SK-N-SH (cell line): ENCODE measurements around the gene WNK1. TPM values are rescaled to one million over a fixed set of nuclear protein-coding genes. Genes with fewer than 3 reads are reported as not detected.

Source experiments
- CTCF ChIA-PET: fragments of 300-600, 350-600 bp; formaldehyde crosslinking; extraction: SDS; loops from one replicate; lab custom pipeline; 2021; lab: Yijun Ruan, JAX
- POLR2A ChIA-PET: fragments of 350-600 bp; sonication (Branson Sonifier 250); formaldehyde crosslinking; extraction: SDS; loops from one replicate; lab custom pipeline; 2020; ENCODE audit warnings: antibody characterized with exemption, inconsistent platforms; lab: Yijun Ruan, JAX
- DNase-seq: peaks from one replicate; pipeline ENCODE4 v3.0.0; 2012
- H2AFZ ChIP-seq: fragments of 200-600 bp; sonication (generic); 2 replicates; pipeline ENCODE4 v1.8.1; 2016; ENCODE audit warnings: antibody characterized with exemption, mild to moderate bottlenecking, low read depth
- H3F3A ChIP-seq: fragments of 200-600 bp; sonication (generic); replicated peaks from 2 replicates; pipeline ENCODE3; 2016; ENCODE audit warnings: antibody characterized with exemption, mild to moderate bottlenecking; ENCODE audit not compliant: insufficient read depth
- H3K27ac ChIP-seq, 2 experiments: fragments of 200-500 bp in 1 of 2; fragments of 200-600 bp in 1 of 2; sonication (Bioruptor generic) in 1 of 2; sonication (generic), shearing (Covaris generic) in 1 of 2; 2 replicates each; pipeline versions ENCODE4 v1.5.1 to v1.6.1; 2014 to 2016; ENCODE audit warnings: low read depth in 2 of 2, inconsistent platforms in 1 of 2, low read length in 1 of 2, mild to moderate bottlenecking in 1 of 2, mixed read lengths in 1 of 2
- H3K27me3 ChIP-seq: fragments of 200-600 bp; sonication (generic), shearing (Covaris generic); 2 replicates; pipeline ENCODE4 v1.6.1; 2016; ENCODE audit warnings: mixed run types; ENCODE audit not compliant: insufficient read depth
- H3K36me3 ChIP-seq, 2 experiments: fragments of 200-500 bp in 1 of 2; fragments of 200-600 bp in 1 of 2; sonication (Bioruptor generic) in 1 of 2; sonication (generic) in 1 of 2; replicated peaks in 1 of 2; 2 replicates each; pipeline versions ENCODE3 to v1.5.1; 2014 to 2016; ENCODE audit warnings: low read length in 1 of 2, mild to moderate bottlenecking in 1 of 2; ENCODE audit not compliant: insufficient read depth in 2 of 2, control insufficient read depth in 1 of 2
- H3K4me1 ChIP-seq, 2 experiments: fragments of 200-500 bp in 1 of 2; fragments of 200-600 bp in 1 of 2; sonication (Bioruptor generic) in 1 of 2; sonication (generic), shearing (Covaris generic) in 1 of 2; 2 replicates each; pipeline versions ENCODE4 v1.5.1 to v1.6.1; 2014 to 2016; ENCODE audit warnings: low read depth in 1 of 2, low read length in 1 of 2, mixed run types in 1 of 2; ENCODE audit not compliant: insufficient read depth in 2 of 2, control insufficient read depth in 1 of 2
- H3K4me2 ChIP-seq: fragments of 200-600 bp; sonication (generic), shearing (Covaris generic); 2 replicates; pipeline ENCODE4 v1.6.1; 2017; ENCODE audit warnings: mixed run types
- H3K4me3 ChIP-seq, 2 experiments: fragments of 200-500 bp in 1 of 2; fragments of 200-600 bp in 1 of 2; sonication (Bioruptor generic) in 1 of 2; sonication (generic), shearing (Covaris generic) in 1 of 2; 2 replicates each; pipeline versions ENCODE4 v1.5.1 to v1.8.1; 2014 to 2016; ENCODE audit warnings: low read depth in 2 of 2, inconsistent platforms in 1 of 2, low read length in 1 of 2, mild to moderate bottlenecking in 1 of 2, mixed read lengths in 1 of 2, moderate library complexity in 1 of 2
- H3K79me2 ChIP-seq: fragments of 200-600 bp; sonication (generic); 2 replicates; pipeline ENCODE4 v1.8.1; 2017; ENCODE audit warnings: mild to moderate bottlenecking; ENCODE audit not compliant: insufficient read depth
- H3K9ac ChIP-seq: fragments of 200-600 bp; sonication (generic); 2 replicates; pipeline ENCODE4 v1.6.1; 2017; ENCODE audit warnings: mixed run types
- H3K9me2 ChIP-seq: fragments of 200-600 bp; sonication (generic); 2 replicates; pipeline ENCODE4 v1.6.1; 2017; ENCODE audit warnings: mixed run types
- H3K9me3 ChIP-seq: fragments of 200-600 bp; sonication (generic); 2 replicates; pipeline ENCODE4 v1.6.1; 2017; ENCODE audit warnings: mixed run types, mild to moderate bottlenecking, moderate library complexity
- H4K20me1 ChIP-seq: fragments of 200-600 bp; sonication (generic); 2 replicates; pipeline ENCODE4 v1.6.1; 2017; ENCODE audit warnings: mild to moderate bottlenecking, mixed run types; ENCODE audit not compliant: insufficient read depth
- CHD2 ChIP-seq: fragments of 150-350 bp; IDR thresholded peaks from 2 replicates; pipeline ENCODE4 v1.6.1; 2018; ENCODE audit warnings: low read length; ENCODE audit not compliant: partially characterized antibody
- EP300 ChIP-seq, 2 experiments: IDR thresholded peaks; 2 replicates each; pipeline versions ENCODE4 v1.4.0 to v1.6.1; 2012; ENCODE audit warnings: borderline replicate concordance in 1 of 2, low read depth in 1 of 2, low read length in 1 of 2
- EZH2phosphoT487 ChIP-seq: fragments of 200-600 bp; sonication (generic); IDR thresholded peaks from 2 replicates; pipeline ENCODE4 v1.6.1; 2017; ENCODE audit warnings: low read depth, mixed run types, mild to moderate bottlenecking, antibody characterized with exemption, moderate library complexity, borderline replicate concordance
- FOSL2 ChIP-seq: IDR thresholded peaks from 2 replicates; pipeline ENCODE4 v1.4.0; 2012; ENCODE audit warnings: low read depth, mild to moderate bottlenecking, moderate library complexity, borderline replicate concordance
- FOXJ3 ChIP-seq: sonication (generic); formaldehyde crosslinking; IDR thresholded peaks from 2 replicates; pipeline ENCODE4 v1.5.1; 2020; ENCODE audit warnings: mild to moderate bottlenecking, missing genetic modification reagents
- FOXM1 ChIP-seq: IDR thresholded peaks from 2 replicates; pipeline ENCODE4 v1.4.0; 2012; ENCODE audit warnings: low read depth, mild to moderate bottlenecking
- GABPA ChIP-seq: IDR thresholded peaks from 2 replicates; pipeline ENCODE4 v1.4.0; 2012; ENCODE audit warnings: low read depth, mild to moderate bottlenecking
- JUND ChIP-seq: IDR thresholded peaks from 2 replicates; pipeline ENCODE4 v1.4.0; 2012
- MEF2A ChIP-seq: IDR thresholded peaks from 2 replicates; pipeline ENCODE4 v1.4.0; 2012; ENCODE audit warnings: low read depth, borderline replicate concordance
- MXI1 ChIP-seq: IDR thresholded peaks from 2 replicates; pipeline ENCODE4 v1.6.1; 2012; ENCODE audit warnings: mild to moderate bottlenecking, low read depth, low read length, improper control_type of control experiment
- NFIC ChIP-seq: IDR thresholded peaks from 2 replicates; pipeline ENCODE4 v1.4.0; 2012; ENCODE audit warnings: borderline replicate concordance
- RAD21 ChIP-seq: IDR thresholded peaks from 2 replicates; pipeline ENCODE4 v1.6.1; 2012; ENCODE audit warnings: mild to moderate bottlenecking, low read length
- RFX5 ChIP-seq: IDR thresholded peaks from 2 replicates; pipeline ENCODE4 v1.6.1; 2012; ENCODE audit warnings: mild to moderate bottlenecking, improper control_type of control experiment, low read length
- RXRA ChIP-seq: IDR thresholded peaks from 2 replicates; pipeline ENCODE4 v1.4.0; 2012; ENCODE audit warnings: low read depth, mild to moderate bottlenecking, borderline replicate concordance
- TAF1 ChIP-seq: IDR thresholded peaks from 2 replicates; pipeline ENCODE4 v1.6.1; 2012; ENCODE audit warnings: low read depth, mild to moderate bottlenecking, low read length, moderate library complexity, borderline replicate concordance
- TCF12 ChIP-seq: IDR thresholded peaks from 2 replicates; pipeline ENCODE4 v1.4.0; 2012
- YY1 ChIP-seq: IDR thresholded peaks from 2 replicates; pipeline ENCODE4 v1.4.0; 2012; ENCODE audit warnings: low read depth, mild to moderate bottlenecking
- WGBS: methylation state at CpG from one replicate; pipeline ENCODE4 v1.1.6; 2017; ENCODE audit warnings: low lambda C conversion rate; 5-methylcytosine and 5-hydroxymethylcytosine counted together
- polyA plus RNA-seq, 3 experiments: library from polyadenylated mRNA; depleted of rRNA; stranded (reverse); fragments of >200 nt; gene quantifications; 2 replicates each; pipeline ENCODE4 v1.2.3, GENCODE V29; 2012
- TF ChIP-seq, protein P1 (sequence below): IDR thresholded peaks from 2 replicates; pipeline ENCODE4; 2012
- TF ChIP-seq, protein P2 (sequence below): fragments of 150-350 bp; IDR thresholded peaks from 2 replicates; pipeline ENCODE4 v1.6.1; 2017; ENCODE audit warnings: antibody characterized with exemption, low read length, low read depth, borderline replicate concordance
- TF ChIP-seq, protein P3 (sequence below): fragments of 150-350 bp; IDR thresholded peaks from 2 replicates; pipeline ENCODE4 v1.6.1; 2016; ENCODE audit warnings: mild to moderate bottlenecking, low read depth, low read length
- TF ChIP-seq, protein P4 (sequence below): fragments of 200-600 bp; sonication (generic); IDR thresholded peaks from 2 replicates; pipeline ENCODE4 v1.6.1; 2017; ENCODE audit warnings: antibody characterized with exemption, mild to moderate bottlenecking, moderate library complexity

WNK1 gene
- polyA plus RNA-seq, 1 of the 3 experiments (the other 2 are of a cell fraction) = 30.5 TPM

DNA sequence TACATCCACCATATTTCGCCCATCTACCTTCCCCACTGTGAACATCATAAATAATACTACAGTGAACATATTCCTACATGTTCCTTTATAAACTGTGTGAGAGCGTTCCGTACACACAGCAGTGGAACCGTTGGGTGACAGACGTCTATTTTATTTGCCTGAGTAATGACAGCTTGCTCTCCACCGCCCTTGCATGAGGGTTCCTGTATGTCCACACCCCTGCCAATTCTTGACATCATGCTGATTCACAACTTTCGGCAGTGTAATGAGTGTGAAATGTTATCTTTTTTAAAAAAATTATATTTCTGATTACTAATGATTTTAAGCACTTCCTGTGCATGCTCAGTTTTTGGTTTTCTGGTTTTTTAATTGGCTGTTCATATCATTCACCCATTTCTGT lies 201.4 kb downstream of the WNK1 start:
- H3K9me3 ChIP-seq = no peaks in the 10 kb centered on the region
- POLR2A ChIA-PET = no interaction called here
- H3K4me3 ChIP-seq = no peak overlapping the region
- H3K9me2 ChIP-seq = no peaks in the 10 kb centered on the region
- TF ChIP-seq MXI1 (no peak), TAF1 (no peak), EP300 (IDR thresholded peaks at IDR 0.05; ENCODE audit: borderline replicate concordance in 1 of 2, low read depth in 1 of 2, low read length in 1 of 2) (no peak), JUND (no peak)
- TF ChIP-seq, all 33 proteins: peak for 0
- Histone ChIP-seq H2AFZ (no peak overlapping the region; the same call in 1 of the 2 replicates), H3K27ac (no peak overlapping the region), H3K79me2 (peaks cover under 1% of the 10 kb centered on the region; the same call in 1 of the 2 replicates), H3K4me2 (no peak overlapping the region), H3K27me3 (no peaks in the 10 kb centered on the region), H3K4me1 (no peaks in the 10 kb centered on the region; a peak in 2 of 4 replicates), H4K20me1 (no peaks in the 10 kb centered on the region), H3F3A (peaks cover 12% of the 10 kb centered on the region), H3K9ac (no peak overlapping the region), H3K36me3 (no peaks in the 10 kb centered on the region)
- WGBS = 76% methylated on average over 7 of the region's 7 CpGs
- DNase-seq = no peak
- CTCF ChIA-PET = interaction anchor here (1.3 kb wide), 1 partner anchor 681 kb away, joined by 3 read pairs; no protein-coding TSS in a partner anchor

DNA sequence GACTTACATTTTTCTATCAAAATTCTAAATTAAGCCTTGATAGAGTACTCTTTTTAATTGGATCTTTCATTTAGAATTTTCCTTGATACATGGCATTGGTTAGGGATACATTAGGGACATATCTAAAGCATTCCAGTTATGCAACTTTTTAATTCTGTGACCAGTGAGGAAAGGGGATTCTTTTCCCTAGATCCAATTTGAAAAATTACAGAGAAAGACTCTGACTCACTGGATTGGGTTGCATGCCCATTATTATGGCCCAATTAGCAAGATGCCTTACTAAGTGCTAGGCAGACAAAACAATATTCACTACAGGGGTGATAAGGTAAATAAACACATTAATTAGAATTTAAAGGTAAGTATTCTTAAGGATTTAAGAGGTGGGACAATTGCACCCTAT lies 202.4 kb downstream of the WNK1 start:
- Histone ChIP-seq H3K4me1 (no peaks in the 10 kb centered on the region; a peak in 2 of 4 replicates), H3K79me2 (no peaks in the 10 kb centered on the region), H4K20me1 (no peaks in the 10 kb centered on the region), H3K4me3 (no peak overlapping the region), H3K27me3 (no peaks in the 10 kb centered on the region), H3K9ac (no peak overlapping the region), H2AFZ (no peak overlapping the region), H3K4me2 (no peak overlapping the region), H3F3A (peaks cover 6% of the 10 kb centered on the region), H3K9me3 (no peaks in the 10 kb centered on the region), H3K27ac (no peak overlapping the region), H3K36me3 (no peaks in the 10 kb centered on the region), H3K9me2 (no peaks in the 10 kb centered on the region)
- ChIA-PET POLR2A (no interaction called here), CTCF (no interaction called here)
- no peak for DNase-seq
- TF ChIP-seq, protein P1, sequence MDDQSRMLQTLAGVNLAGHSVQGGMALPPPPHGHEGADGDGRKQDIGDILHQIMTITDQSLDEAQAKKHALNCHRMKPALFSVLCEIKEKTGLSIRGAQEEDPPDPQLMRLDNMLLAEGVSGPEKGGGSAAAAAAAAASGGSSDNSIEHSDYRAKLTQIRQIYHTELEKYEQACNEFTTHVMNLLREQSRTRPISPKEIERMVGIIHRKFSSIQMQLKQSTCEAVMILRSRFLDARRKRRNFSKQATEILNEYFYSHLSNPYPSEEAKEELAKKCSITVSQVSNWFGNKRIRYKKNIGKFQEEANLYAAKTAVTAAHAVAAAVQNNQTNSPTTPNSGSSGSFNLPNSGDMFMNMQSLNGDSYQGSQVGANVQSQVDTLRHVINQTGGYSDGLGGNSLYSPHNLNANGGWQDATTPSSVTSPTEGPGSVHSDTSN = no peak
- no peak for TF ChIP-seq YY1
- TF ChIP-seq, protein P2, sequence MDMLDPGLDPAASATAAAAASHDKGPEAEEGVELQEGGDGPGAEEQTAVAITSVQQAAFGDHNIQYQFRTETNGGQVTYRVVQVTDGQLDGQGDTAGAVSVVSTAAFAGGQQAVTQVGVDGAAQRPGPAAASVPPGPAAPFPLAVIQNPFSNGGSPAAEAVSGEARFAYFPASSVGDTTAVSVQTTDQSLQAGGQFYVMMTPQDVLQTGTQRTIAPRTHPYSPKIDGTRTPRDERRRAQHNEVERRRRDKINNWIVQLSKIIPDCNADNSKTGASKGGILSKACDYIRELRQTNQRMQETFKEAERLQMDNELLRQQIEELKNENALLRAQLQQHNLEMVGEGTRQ = no peak
- no peak for TF ChIP-seq RFX5
- no peak for TF ChIP-seq JUND
- TF ChIP-seq RXRA = no peak
- TF ChIP-seq, protein P3, sequence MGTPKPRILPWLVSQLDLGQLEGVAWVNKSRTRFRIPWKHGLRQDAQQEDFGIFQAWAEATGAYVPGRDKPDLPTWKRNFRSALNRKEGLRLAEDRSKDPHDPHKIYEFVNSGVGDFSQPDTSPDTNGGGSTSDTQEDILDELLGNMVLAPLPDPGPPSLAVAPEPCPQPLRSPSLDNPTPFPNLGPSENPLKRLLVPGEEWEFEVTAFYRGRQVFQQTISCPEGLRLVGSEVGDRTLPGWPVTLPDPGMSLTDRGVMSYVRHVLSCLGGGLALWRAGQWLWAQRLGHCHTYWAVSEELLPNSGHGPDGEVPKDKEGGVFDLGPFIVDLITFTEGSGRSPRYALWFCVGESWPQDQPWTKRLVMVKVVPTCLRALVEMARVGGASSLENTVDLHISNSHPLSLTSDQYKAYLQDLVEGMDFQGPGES = no peak
- TF ChIP-seq EP300 (IDR thresholded peaks at IDR 0.05; ENCODE audit: borderline replicate concordance in 1 of 2, low read depth in 1 of 2, low read length in 1 of 2) = no peak
- TF ChIP-seq FOXM1 = no peak
- no peak for TF ChIP-seq GABPA
- no peak for TF ChIP-seq TCF12
- no peak for TF ChIP-seq FOSL2
- no peak for TF ChIP-seq CHD2
- TF ChIP-seq MEF2A = no peak
- no peak for TF ChIP-seq FOXJ3
- TF ChIP-seq, protein P4, sequence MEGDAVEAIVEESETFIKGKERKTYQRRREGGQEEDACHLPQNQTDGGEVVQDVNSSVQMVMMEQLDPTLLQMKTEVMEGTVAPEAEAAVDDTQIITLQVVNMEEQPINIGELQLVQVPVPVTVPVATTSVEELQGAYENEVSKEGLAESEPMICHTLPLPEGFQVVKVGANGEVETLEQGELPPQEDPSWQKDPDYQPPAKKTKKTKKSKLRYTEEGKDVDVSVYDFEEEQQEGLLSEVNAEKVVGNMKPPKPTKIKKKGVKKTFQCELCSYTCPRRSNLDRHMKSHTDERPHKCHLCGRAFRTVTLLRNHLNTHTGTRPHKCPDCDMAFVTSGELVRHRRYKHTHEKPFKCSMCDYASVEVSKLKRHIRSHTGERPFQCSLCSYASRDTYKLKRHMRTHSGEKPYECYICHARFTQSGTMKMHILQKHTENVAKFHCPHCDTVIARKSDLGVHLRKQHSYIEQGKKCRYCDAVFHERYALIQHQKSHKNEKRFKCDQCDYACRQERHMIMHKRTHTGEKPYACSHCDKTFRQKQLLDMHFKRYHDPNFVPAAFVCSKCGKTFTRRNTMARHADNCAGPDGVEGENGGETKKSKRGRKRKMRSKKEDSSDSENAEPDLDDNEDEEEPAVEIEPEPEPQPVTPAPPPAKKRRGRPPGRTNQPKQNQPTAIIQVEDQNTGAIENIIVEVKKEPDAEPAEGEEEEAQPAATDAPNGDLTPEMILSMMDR = no peak
- no peak for TF ChIP-seq RAD21
- no peak for TF ChIP-seq NFIC
- no peak for TF ChIP-seq EZH2phosphoT487
